ENCODE measurements around the gene PAX6. TPM values are rescaled to one million over a fixed set of nuclear protein-coding genes. Genes with fewer than 3 reads are reported as not detected.

Gene PAX6
- total RNA-seq, 1 experiment from 2014 or later, result 14.6 TPM

DNA sequence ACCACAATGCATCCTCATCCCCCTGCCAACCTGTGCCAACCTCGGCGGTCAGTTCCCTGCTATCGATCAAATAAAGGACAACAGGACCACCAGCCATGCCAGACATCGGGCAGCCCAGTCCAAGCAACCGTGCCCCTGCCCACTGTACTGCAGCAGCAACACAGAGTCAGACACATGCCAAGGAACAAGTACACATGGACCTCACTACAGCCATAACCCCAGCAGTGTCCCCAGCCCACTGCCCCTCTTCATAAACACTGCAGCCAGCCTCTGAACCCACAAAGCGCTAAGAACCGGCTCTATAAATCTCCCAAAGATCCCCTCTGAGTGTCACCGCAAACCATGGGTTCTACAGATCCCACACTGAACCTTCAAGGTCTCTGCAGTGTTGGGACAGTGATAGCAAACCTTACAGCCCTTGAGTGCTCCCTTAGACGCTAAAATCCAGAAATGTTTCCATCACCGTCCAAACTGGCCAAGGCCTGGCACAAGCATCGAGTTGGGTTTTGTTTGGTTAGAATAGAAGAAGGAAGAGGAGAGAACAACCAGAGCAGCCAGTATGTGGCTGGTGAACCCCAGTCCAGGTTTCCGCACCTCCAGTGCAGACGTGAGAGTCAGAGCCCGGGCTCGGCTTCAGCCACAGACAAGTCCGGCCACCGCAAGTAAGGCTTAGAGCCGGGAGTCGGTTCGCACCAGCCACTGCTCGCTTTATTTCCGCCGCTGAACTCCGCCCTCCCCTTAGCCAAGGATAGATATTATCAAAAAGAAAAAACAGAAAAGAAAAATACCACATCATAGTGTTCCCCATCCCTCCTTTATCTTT lies 7.9 kb downstream of the PAX6 start:
- Histone ChIP-seq H3K4me1 (ENCODE audit: insufficient read depth, low read length) (peaks cover 7% of the 10 kb centered on the region; the same call in 1 of the 2 replicates), H3K4me2 (ENCODE audit: low read length) (no peak overlapping the region), H3K9me3 (ENCODE audit: low read length) (no peaks in the 10 kb centered on the region), H3K36me3 (ENCODE audit: low read depth, low read length) (no peaks in the 10 kb centered on the region), H3K9ac (ENCODE audit: low read length) (no peak overlapping the region), H4K20me1 (ENCODE audit: low read length) (no peaks in the 10 kb centered on the region), H3K79me2 (ENCODE audit: low read length) (peaks cover 17% of the 10 kb centered on the region), H3K9me2 (replicated peaks; ENCODE audit: low read length) (no peaks in the 10 kb centered on the region), H3K4me3 (ENCODE audit: low read length) (no peak overlapping the region), H3F3A (ENCODE audit: low read length, unreplicated experiment) (no peaks in the 10 kb centered on the region), H3K27me3 (ENCODE audit: low read length) (no peaks in the 10 kb centered on the region), H3K27ac (ENCODE audit: low read length) (no peak overlapping the region), H2AFZ (ENCODE audit: low read length) (no peak overlapping the region)
- DNase-seq (no peak), ATAC-seq (no peak)
- POLR2A ChIA-PET (ENCODE audit: unreplicated experiment), result no interaction called here
- TF ChIP-seq EZH2phosphoT487 (IDR thresholded peaks at IDR 0.05; ENCODE audit: borderline replicate concordance, low read length) (no peak), EZH2 (IDR thresholded peaks at IDR 0.05; ENCODE audit: low read length, unreplicated experiment) (no peak)
- TF ChIP-seq, protein P1, sequence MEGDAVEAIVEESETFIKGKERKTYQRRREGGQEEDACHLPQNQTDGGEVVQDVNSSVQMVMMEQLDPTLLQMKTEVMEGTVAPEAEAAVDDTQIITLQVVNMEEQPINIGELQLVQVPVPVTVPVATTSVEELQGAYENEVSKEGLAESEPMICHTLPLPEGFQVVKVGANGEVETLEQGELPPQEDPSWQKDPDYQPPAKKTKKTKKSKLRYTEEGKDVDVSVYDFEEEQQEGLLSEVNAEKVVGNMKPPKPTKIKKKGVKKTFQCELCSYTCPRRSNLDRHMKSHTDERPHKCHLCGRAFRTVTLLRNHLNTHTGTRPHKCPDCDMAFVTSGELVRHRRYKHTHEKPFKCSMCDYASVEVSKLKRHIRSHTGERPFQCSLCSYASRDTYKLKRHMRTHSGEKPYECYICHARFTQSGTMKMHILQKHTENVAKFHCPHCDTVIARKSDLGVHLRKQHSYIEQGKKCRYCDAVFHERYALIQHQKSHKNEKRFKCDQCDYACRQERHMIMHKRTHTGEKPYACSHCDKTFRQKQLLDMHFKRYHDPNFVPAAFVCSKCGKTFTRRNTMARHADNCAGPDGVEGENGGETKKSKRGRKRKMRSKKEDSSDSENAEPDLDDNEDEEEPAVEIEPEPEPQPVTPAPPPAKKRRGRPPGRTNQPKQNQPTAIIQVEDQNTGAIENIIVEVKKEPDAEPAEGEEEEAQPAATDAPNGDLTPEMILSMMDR (conservative IDR thresholded peaks at IDR 0.05; ENCODE audit: low read depth, low read length), result no peak
- CTCF ChIA-PET, result no interaction called here
- no TSS peak for BruUV-seq (replicated peaks)
- intact Hi-C loops (cut with micrococcal nuclease), result no loop called here

GRCh38 chr11:31802609-31802989 lies 8.5 kb downstream of the PAX6 start:
- Histone ChIP-seq H3K27me3 (ENCODE audit: low read length) (no peaks in the 10 kb centered on the region), H3K4me3 (ENCODE audit: low read length) (no peak overlapping the region), H3K36me3 (ENCODE audit: low read depth, low read length) (no peaks in the 10 kb centered on the region), H3K9me2 (replicated peaks; ENCODE audit: low read length) (no peaks in the 10 kb centered on the region), H2AFZ (ENCODE audit: low read length) (no peak overlapping the region), H3K9ac (ENCODE audit: low read length) (no peak overlapping the region), H3K79me2 (ENCODE audit: low read length) (peaks cover 11% of the 10 kb centered on the region), H3K27ac (ENCODE audit: low read length) (no peak overlapping the region), H4K20me1 (ENCODE audit: low read length) (no peaks in the 10 kb centered on the region), H3F3A (ENCODE audit: low read length, unreplicated experiment) (no peaks in the 10 kb centered on the region), H3K4me1 (ENCODE audit: insufficient read depth, low read length) (0 out of 2 replicates have a peak, but pooled peaks cover under 1% of the 10 kb centered on the region), H3K9me3 (ENCODE audit: low read length) (no peaks in the 10 kb centered on the region), H3K4me2 (ENCODE audit: low read length) (no peak overlapping the region)
- CTCF ChIA-PET, result no interaction called here
- no peak for DNase-seq
- ATAC-seq, result no peak
- TF ChIP-seq, protein P1 (conservative IDR thresholded peaks at IDR 0.05; ENCODE audit: low read depth, low read length), result no peak
- TF ChIP-seq EZH2 (IDR thresholded peaks at IDR 0.05; ENCODE audit: low read length, unreplicated experiment) (no peak), EZH2phosphoT487 (IDR thresholded peaks at IDR 0.05; ENCODE audit: borderline replicate concordance, low read length) (no peak)
- POLR2A ChIA-PET (ENCODE audit: unreplicated experiment), result no interaction called here
- no TSS peak for BruUV-seq (replicated peaks)
- intact Hi-C loops (cut with micrococcal nuclease), result no loop called here

GRCh38 chr11:31802000-31802551 lies 9.0 kb downstream of the PAX6 start:
- Histone ChIP-seq H3K4me2 (ENCODE audit: low read length) (no peak overlapping the region), H3K9me2 (replicated peaks; ENCODE audit: low read length) (no peaks in the 10 kb centered on the region), H3K36me3 (ENCODE audit: low read depth, low read length) (no peaks in the 10 kb centered on the region), H3K4me1 (ENCODE audit: insufficient read depth, low read length) (no peaks in the 10 kb centered on the region), H3K27ac (ENCODE audit: low read length) (no peak overlapping the region), H3K79me2 (ENCODE audit: low read length) (peaks cover 6% of the 10 kb centered on the region), H3K9me3 (ENCODE audit: low read length) (no peaks in the 10 kb centered on the region), H2AFZ (ENCODE audit: low read length) (no peak overlapping the region), H4K20me1 (ENCODE audit: low read length) (no peaks in the 10 kb centered on the region), H3F3A (ENCODE audit: low read length, unreplicated experiment) (no peaks in the 10 kb centered on the region), H3K4me3 (ENCODE audit: low read length) (no peak overlapping the region), H3K9ac (ENCODE audit: low read length) (no peak overlapping the region), H3K27me3 (ENCODE audit: low read length) (no peaks in the 10 kb centered on the region)
- TF ChIP-seq EZH2phosphoT487 (IDR thresholded peaks at IDR 0.05; ENCODE audit: borderline replicate concordance, low read length) (no peak), EZH2 (IDR thresholded peaks at IDR 0.05; ENCODE audit: low read length, unreplicated experiment) (no peak)
- TF ChIP-seq, protein P1 (conservative IDR thresholded peaks at IDR 0.05; ENCODE audit: low read depth, low read length), result no peak
- DNase-seq (no peak), ATAC-seq (no peak)
- intact Hi-C loops (cut with micrococcal nuclease), result no loop called here
- ChIA-PET POLR2A (ENCODE audit: unreplicated experiment) (no interaction called here), CTCF (no interaction called here)
- no TSS peak for BruUV-seq (replicated peaks)
